ENCODE measurements around the gene ADARB2. TPM values are rescaled to one million over a fixed set of nuclear protein-coding genes. Genes with fewer than 3 reads are reported as not detected.

The ADARB2 gene
- total RNA-seq, 4 donors from 2014 or later: 2.3 to 3.7 (median 2.6) TPM

- no peaks in the 10 kb centered on the region for H3K4me1 ChIP-seq
- H3K27ac ChIP-seq (replicated peaks in 1 of 4): no peak overlapping the region
- WGBS: 95% methylated on average over 19 of the region's 19 CpGs
- no peaks in the 10 kb centered on the region for H3K36me3 ChIP-seq
- DNase-seq (ENCODE audit: extremely low spot score): no peak
- intact Hi-C loops (cut with DNase I): no loop called here
- TF ChIP-seq CTCF (IDR thresholded peaks at IDR 0.05) (no peak), POLR2AphosphoS5 (IDR thresholded peaks at IDR 0.05) (no peak), EP300 (IDR thresholded peaks at IDR 0.05) (no peak), POLR2A (IDR thresholded peaks at IDR 0.05; ENCODE audit: low read depth) (no peak)
- H3K9me3 ChIP-seq: no peaks in the 10 kb centered on the region
- peaks cover 0 to 8% (median 0%) of the 10 kb centered on the region in 4 donors for H3K27me3 ChIP-seq
- no peak overlapping the region for H3K4me3 ChIP-seq
These were observed 530.7 kb downstream of the ADARB2 start for GRCh38 chr10:1206601-1207000.

- no peaks in the 10 kb centered on the region for H3K36me3 ChIP-seq
- intact Hi-C loops (cut with DNase I): no loop called here
- TF ChIP-seq EP300 (IDR thresholded peaks at IDR 0.05) (no peak), POLR2A (IDR thresholded peaks at IDR 0.05; ENCODE audit: low read depth) (no peak), CTCF (IDR thresholded peaks at IDR 0.05) (no peak), POLR2AphosphoS5 (IDR thresholded peaks at IDR 0.05) (no peak)
- WGBS: 88% methylated on average over 23 of the region's 23 CpGs
- no peaks in the 10 kb centered on the region for H3K9me3 ChIP-seq
- peaks cover 0 to 8% (median 0%) of the 10 kb centered on the region in 4 donors for H3K27me3 ChIP-seq
- no peaks in the 10 kb centered on the region for H3K4me1 ChIP-seq
- H3K4me3 ChIP-seq: no peak overlapping the region
- no peak for DNase-seq (ENCODE audit: extremely low spot score)
- no peak overlapping the region for H3K27ac ChIP-seq (replicated peaks in 1 of 4)
These were observed 531.2 kb downstream of the ADARB2 start for GRCh38 chr10:1206101-1206500.

GRCh38 chr10:1205450-1206030, 531.8 kb downstream of the ADARB2 start:
- Histone ChIP-seq H3K4me3 (no peak overlapping the region), H3K4me1 (no peaks in the 10 kb centered on the region), H3K27me3 (peaks cover 0 to 4% (median 0%) of the 10 kb centered on the region in 4 donors), H3K36me3 (no peaks in the 10 kb centered on the region), H3K9me3 (no peaks in the 10 kb centered on the region), H3K27ac (replicated peaks in 1 of 4) (no peak overlapping the region)
- 90% methylated on average over 20 of the region's 27 CpGs for WGBS
- intact Hi-C loops (cut with DNase I): no loop called here
- DNase-seq (ENCODE audit: extremely low spot score): no peak
- TF ChIP-seq EP300 (IDR thresholded peaks at IDR 0.05) (no peak), POLR2AphosphoS5 (IDR thresholded peaks at IDR 0.05) (no peak), CTCF (IDR thresholded peaks at IDR 0.05) (no peak), POLR2A (IDR thresholded peaks at IDR 0.05; ENCODE audit: low read depth) (no peak)

GRCh38 chr10:1204434-1205326, 532.6 kb downstream of the ADARB2 start:
- Histone ChIP-seq H3K9me3 (no peaks in the 10 kb centered on the region), H3K4me3 (no peak overlapping the region), H3K4me1 (no peaks in the 10 kb centered on the region), H3K27me3 (peaks cover 0 to 6% (median 0%) of the 10 kb centered on the region in 4 donors), H3K36me3 (no peaks in the 10 kb centered on the region), H3K27ac (replicated peaks in 1 of 4) (no peak overlapping the region)
- 85% methylated on average over 22 of the region's 26 CpGs for WGBS
- DNase-seq (ENCODE audit: extremely low spot score): no peak
- TF ChIP-seq CTCF (IDR thresholded peaks at IDR 0.05) (no peak), POLR2AphosphoS5 (IDR thresholded peaks at IDR 0.05) (no peak), POLR2A (IDR thresholded peaks at IDR 0.05; ENCODE audit: low read depth) (no peak), EP300 (IDR thresholded peaks at IDR 0.05) (no peak)
- intact Hi-C loops (cut with DNase I): no loop called here

Data from esophagus muscularis mucosa (tissue), 4 donors.